ENCODE measurements around the gene PFKM. TPM values are rescaled to one million over a fixed set of nuclear protein-coding genes. Genes with fewer than 3 reads are reported as not detected.

Gene PFKM
- total RNA-seq, 6 experiments from 2014 or later: 67.7 to 87.1 (median 73.3) TPM

DNA sequence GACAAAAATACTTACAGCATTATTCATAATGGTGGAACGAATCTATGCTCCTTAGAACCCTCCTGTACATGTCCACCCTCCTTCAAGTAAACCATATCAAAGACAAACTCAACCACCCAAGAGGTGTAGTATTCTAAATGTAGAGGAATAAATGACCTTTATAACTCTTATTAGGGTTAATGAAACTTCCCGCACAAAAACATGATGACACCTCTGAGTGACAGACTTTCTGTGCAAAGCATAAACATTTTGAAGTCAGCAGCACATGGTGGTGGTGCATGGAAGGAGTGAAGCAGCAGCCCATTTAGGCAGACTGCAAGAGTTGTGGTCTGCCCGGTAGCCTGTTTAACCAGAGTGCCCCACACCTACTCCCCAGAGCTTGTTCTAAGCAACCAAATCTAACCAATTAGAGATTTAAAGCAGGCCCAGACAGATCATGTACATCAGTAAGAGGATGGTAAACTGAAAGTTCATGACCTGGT, 38.8 kb downstream of the PFKM start:
- Mint-ChIP-seq H3K36me3 (ENCODE audit: low read depth) (peaks cover 10% of the 10 kb centered on the region; the same call in 1 of the 2 replicates), H3K27me3 (ENCODE audit: insufficient read depth) (peaks cover 6% of the 10 kb centered on the region), H3K4me1 (ENCODE audit: low read depth) (peaks cover 36% of the 10 kb centered on the region), H3K9me3 (no peaks in the 10 kb centered on the region), H3K4me3 (peak overlapping the region; percentile 96), H3K27ac (peak overlapping the region; percentile 91)
- TF ChIP-seq, protein P1, sequence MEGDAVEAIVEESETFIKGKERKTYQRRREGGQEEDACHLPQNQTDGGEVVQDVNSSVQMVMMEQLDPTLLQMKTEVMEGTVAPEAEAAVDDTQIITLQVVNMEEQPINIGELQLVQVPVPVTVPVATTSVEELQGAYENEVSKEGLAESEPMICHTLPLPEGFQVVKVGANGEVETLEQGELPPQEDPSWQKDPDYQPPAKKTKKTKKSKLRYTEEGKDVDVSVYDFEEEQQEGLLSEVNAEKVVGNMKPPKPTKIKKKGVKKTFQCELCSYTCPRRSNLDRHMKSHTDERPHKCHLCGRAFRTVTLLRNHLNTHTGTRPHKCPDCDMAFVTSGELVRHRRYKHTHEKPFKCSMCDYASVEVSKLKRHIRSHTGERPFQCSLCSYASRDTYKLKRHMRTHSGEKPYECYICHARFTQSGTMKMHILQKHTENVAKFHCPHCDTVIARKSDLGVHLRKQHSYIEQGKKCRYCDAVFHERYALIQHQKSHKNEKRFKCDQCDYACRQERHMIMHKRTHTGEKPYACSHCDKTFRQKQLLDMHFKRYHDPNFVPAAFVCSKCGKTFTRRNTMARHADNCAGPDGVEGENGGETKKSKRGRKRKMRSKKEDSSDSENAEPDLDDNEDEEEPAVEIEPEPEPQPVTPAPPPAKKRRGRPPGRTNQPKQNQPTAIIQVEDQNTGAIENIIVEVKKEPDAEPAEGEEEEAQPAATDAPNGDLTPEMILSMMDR (IDR thresholded peaks at IDR 0.05): peak; percentile 11; the same call in 1 of the 2 replicates
- DNase-seq: no peak

DNA sequence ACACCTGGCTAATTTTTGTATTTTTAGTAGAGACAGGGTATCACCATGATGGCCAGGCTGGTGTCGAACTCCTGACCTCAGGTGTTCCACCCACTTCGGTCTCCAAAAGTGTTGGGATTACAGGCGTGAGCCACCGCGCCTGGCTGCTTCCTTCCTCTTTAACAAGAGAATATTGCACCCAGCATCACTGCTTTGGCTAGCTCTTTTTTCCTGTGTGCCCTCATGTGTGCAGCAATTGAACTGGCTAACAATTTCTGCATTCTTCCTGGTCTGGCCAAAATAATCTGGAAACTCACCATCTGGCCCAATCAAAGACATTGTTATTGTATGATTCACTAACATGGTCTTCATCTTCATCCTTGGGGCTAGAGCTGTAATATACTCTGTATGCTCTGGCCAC, 40.9 kb downstream of the PFKM start:
- Mint-ChIP-seq H3K4me1 (ENCODE audit: low read depth) (peaks cover 25% of the 10 kb centered on the region), H3K9me3 (no peaks in the 10 kb centered on the region), H3K27ac (no peak overlapping the region), H3K4me3 (no peak overlapping the region), H3K27me3 (ENCODE audit: insufficient read depth) (peaks cover 7% of the 10 kb centered on the region), H3K36me3 (ENCODE audit: low read depth) (no peaks in the 10 kb centered on the region)
- TF ChIP-seq, protein P1 (IDR thresholded peaks at IDR 0.05): no peak
- DNase-seq: no peak

DNA sequence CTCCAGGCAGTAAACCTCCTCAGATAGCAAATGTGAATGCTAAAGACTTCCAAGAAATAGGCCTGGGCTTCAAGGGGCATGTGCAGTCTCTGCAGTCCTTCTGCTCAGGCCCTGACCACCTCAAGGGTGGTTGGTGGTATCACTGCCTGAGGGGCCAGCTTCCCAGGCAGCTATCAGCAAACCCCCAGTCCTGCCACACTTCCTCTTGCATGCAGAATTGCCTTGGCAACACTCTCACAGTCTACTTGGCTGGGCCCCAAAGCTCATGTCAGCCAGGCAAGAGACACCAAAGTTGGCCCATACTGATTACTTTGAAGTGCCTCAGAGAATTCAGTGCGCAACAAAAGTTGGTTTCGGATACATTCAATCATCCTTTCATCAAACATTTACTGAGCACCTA, 41.6 kb downstream of the PFKM start:
- TF ChIP-seq, protein P1 (IDR thresholded peaks at IDR 0.05): no peak
- Mint-ChIP-seq H3K4me1 (ENCODE audit: low read depth) (peaks cover 25% of the 10 kb centered on the region), H3K36me3 (ENCODE audit: low read depth) (no peaks in the 10 kb centered on the region), H3K27ac (no peak overlapping the region), H3K4me3 (no peak overlapping the region), H3K27me3 (ENCODE audit: insufficient read depth) (peaks cover 9% of the 10 kb centered on the region), H3K9me3 (no peaks in the 10 kb centered on the region)
- DNase-seq: no peak

DNA sequence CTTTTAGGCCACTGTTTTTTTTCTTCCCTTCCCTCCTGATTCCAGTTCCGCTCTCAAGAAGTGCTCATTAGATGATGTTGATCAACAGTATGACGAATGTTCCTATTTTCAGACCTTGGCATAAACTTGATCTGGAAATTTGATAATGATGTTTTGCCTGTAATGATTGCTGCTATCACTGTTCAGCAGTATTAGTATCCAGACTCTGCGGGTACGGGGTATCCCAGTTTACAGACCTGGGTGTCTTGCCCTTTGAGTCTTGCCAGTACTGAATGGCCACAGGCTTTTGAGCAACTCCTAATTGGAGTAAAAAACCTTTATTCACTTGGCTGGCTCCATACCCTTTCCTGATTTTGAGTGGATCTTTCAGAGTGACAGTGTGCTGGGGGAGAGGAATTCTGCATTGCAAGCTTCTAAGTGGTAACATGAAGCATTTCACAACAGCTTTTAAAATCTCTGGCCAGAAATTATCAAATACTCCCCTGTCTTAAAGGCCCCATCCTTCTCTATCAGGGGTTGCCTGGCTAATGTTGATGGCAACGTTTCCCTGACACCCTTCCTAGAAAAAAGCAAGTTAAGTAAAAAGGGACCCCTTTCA, 44.1 kb downstream of the PFKM start:
- no peaks in the 10 kb centered on the region for H3K9me3 Mint-ChIP-seq
- H3K27me3 Mint-ChIP-seq (ENCODE audit: insufficient read depth): peaks cover 11% of the 10 kb centered on the region; the same call in 1 of the 2 replicates
- DNase-seq: no peak
- no peak overlapping the region for H3K4me3 Mint-ChIP-seq
- H3K4me1 Mint-ChIP-seq (ENCODE audit: low read depth): peaks cover 7% of the 10 kb centered on the region
- TF ChIP-seq, protein P1 (IDR thresholded peaks at IDR 0.05): no peak
- no peak overlapping the region for H3K27ac Mint-ChIP-seq
- no peaks in the 10 kb centered on the region for H3K36me3 Mint-ChIP-seq (ENCODE audit: low read depth)

DNA sequence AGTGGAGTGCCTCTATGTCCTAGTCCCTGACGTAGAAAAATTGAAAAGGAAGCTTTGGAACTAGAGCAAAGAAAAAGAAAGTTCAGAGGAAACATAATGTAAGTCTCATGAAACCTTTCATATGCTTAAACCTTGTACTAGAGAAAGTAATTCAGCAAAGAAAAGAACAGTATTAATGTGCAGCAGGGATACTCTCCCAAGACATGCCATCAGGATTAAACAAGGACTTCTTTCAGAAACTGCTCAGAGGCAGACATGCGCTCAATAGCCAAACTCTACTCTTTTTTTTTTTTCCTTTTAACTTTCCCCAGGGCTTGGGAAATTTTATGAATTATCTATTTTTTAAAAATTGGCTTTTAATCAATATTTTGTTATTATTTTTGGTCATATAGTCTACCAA, 45.3 kb downstream of the PFKM start:
- Mint-ChIP-seq H3K9me3 (no peaks in the 10 kb centered on the region), H3K4me3 (no peak overlapping the region), H3K36me3 (ENCODE audit: low read depth) (no peaks in the 10 kb centered on the region), H3K27me3 (ENCODE audit: insufficient read depth) (peaks cover 14% of the 10 kb centered on the region; the same call in 1 of the 2 replicates), H3K27ac (no peak overlapping the region), H3K4me1 (ENCODE audit: low read depth) (peaks cover 6% of the 10 kb centered on the region; the same call in 1 of the 2 replicates)
- TF ChIP-seq, protein P1 (IDR thresholded peaks at IDR 0.05): no peak
- DNase-seq: no peak

Measured in HFFc6 (cell line).